ENCODE measurements around the gene RBM47.

- TF ChIP-seq, protein P1, sequence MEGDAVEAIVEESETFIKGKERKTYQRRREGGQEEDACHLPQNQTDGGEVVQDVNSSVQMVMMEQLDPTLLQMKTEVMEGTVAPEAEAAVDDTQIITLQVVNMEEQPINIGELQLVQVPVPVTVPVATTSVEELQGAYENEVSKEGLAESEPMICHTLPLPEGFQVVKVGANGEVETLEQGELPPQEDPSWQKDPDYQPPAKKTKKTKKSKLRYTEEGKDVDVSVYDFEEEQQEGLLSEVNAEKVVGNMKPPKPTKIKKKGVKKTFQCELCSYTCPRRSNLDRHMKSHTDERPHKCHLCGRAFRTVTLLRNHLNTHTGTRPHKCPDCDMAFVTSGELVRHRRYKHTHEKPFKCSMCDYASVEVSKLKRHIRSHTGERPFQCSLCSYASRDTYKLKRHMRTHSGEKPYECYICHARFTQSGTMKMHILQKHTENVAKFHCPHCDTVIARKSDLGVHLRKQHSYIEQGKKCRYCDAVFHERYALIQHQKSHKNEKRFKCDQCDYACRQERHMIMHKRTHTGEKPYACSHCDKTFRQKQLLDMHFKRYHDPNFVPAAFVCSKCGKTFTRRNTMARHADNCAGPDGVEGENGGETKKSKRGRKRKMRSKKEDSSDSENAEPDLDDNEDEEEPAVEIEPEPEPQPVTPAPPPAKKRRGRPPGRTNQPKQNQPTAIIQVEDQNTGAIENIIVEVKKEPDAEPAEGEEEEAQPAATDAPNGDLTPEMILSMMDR (IDR thresholded peaks at IDR 0.05) = no peak
- TF ChIP-seq POLR2AphosphoS5 (IDR thresholded peaks at IDR 0.05) = no peak
Measured at GRCh38 chr4:40544221-40544620, 85.4 kb downstream of the RBM47 start.
